ENCODE results near the gene SLC35C1. TPM values are rescaled to one million over a fixed set of nuclear protein-coding genes. Genes with fewer than 3 reads are reported as not detected.
"Not testable (repeated sequence)": the region's sequence is repeated elsewhere in the genome, so short reads cannot be mapped to it uniquely, and the experiment has no call there.

Gene SLC35C1
- total RNA-seq, 1 experiment from 2014 or later: 9.5 TPM

DNA sequence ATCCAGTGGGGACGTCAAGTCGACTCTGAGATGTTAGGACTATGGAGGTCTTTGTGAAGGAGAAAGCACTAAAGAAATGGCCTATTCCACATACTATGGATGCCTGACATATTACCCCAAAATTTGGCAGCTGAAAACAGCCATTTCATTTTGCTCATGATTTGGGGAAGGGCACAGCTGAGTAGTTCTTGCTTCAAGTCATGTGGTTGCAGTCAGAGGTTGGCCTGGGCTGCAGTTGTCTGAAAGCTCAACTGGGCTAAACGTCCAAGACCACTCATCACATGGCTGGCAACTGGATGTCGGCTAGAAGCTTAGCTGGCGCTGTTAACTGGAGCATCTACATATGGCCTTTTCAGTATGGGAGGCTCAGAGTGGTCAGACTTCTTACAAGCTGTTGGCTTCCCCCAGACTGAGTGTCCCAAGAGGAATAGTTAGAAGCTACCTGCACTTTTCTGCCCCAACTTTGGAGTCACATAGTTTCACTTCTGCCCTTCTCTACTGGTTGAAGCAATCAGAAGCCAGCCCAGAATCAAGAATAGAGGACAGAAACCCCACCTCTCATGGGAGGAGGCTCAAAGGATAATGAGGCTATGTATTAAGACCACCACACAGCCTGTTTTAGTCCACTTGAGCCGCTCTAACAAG, 14.1 kb downstream of the SLC35C1 start:
- Histone ChIP-seq H3K27ac (ENCODE audit: low read length) (no peak overlapping the region), H2AFZ (ENCODE audit: low read length) (no peak overlapping the region), H3K4me3 (ENCODE audit: low read length) (no peak overlapping the region), H3K79me2 (ENCODE audit: low read length) (no peaks in the 10 kb centered on the region), H3K9me3 (ENCODE audit: low read length) (no peaks in the 10 kb centered on the region), H3K36me3 (ENCODE audit: low read depth, low read length) (no peaks in the 10 kb centered on the region), H3K9me2 (replicated peaks; ENCODE audit: low read length) (no peaks in the 10 kb centered on the region), H3K9ac (ENCODE audit: low read length) (no peak overlapping the region), H3K27me3 (ENCODE audit: low read length) (no peaks in the 10 kb centered on the region), H3K4me1 (ENCODE audit: insufficient read depth, low read length) (no peaks in the 10 kb centered on the region), H3F3A (ENCODE audit: low read length, unreplicated experiment) (no peaks in the 10 kb centered on the region), H3K4me2 (ENCODE audit: low read length) (no peak overlapping the region), H4K20me1 (ENCODE audit: low read length) (no peaks in the 10 kb centered on the region)
- CTCF ChIA-PET: no interaction called here
- TF ChIP-seq, protein P1, sequence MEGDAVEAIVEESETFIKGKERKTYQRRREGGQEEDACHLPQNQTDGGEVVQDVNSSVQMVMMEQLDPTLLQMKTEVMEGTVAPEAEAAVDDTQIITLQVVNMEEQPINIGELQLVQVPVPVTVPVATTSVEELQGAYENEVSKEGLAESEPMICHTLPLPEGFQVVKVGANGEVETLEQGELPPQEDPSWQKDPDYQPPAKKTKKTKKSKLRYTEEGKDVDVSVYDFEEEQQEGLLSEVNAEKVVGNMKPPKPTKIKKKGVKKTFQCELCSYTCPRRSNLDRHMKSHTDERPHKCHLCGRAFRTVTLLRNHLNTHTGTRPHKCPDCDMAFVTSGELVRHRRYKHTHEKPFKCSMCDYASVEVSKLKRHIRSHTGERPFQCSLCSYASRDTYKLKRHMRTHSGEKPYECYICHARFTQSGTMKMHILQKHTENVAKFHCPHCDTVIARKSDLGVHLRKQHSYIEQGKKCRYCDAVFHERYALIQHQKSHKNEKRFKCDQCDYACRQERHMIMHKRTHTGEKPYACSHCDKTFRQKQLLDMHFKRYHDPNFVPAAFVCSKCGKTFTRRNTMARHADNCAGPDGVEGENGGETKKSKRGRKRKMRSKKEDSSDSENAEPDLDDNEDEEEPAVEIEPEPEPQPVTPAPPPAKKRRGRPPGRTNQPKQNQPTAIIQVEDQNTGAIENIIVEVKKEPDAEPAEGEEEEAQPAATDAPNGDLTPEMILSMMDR (conservative IDR thresholded peaks at IDR 0.05; ENCODE audit: low read depth, low read length): no peak
- TF ChIP-seq EZH2phosphoT487 (IDR thresholded peaks at IDR 0.05; ENCODE audit: borderline replicate concordance, low read length) (no peak), EZH2 (IDR thresholded peaks at IDR 0.05; ENCODE audit: low read length, unreplicated experiment) (no peak)
- DNase-seq (no peak), ATAC-seq (no peak)
- intact Hi-C loops (cut with micrococcal nuclease): no loop called here
- POLR2A ChIA-PET (ENCODE audit: unreplicated experiment): no interaction called here
- no TSS peak for BruUV-seq (replicated peaks)

DNA sequence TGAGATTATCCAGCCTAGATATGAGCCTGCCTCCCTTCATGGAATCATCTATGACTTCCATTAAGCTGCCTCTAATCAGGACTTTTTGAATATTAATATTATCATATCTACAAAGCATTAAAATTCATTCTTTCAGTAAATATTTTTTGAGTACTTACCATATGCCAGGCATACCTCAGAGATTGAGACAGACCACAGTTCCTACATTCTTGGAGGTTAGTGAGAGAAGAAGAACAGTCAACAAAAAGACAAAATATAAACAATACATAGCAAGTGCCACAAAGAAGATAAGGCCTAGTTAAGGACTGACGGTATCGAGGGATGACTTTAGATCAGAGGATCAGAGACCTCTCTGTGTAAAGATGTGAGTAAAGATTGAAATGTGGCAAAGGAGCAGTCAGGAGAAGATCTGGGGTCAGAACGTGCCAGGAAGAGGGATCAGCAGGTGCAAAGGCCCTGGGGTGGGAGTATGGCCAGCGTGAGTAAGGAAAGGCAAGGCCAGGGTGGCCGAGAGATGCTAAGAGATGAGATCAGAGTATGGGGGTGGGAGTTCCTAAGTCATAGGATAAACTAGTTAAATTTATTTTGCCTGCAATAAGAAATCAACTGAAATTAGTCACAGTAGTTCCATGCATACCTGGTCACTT, 15.4 kb downstream of the SLC35C1 start:
- Histone ChIP-seq H3K27ac (ENCODE audit: low read length) (no peak overlapping the region), H4K20me1 (ENCODE audit: low read length) (no peaks in the 10 kb centered on the region), H3F3A (ENCODE audit: low read length, unreplicated experiment) (no peaks in the 10 kb centered on the region), H3K9ac (ENCODE audit: low read length) (no peak overlapping the region), H3K9me2 (replicated peaks; ENCODE audit: low read length) (no peaks in the 10 kb centered on the region), H3K4me2 (ENCODE audit: low read length) (no peak overlapping the region), H3K27me3 (ENCODE audit: low read length) (no peaks in the 10 kb centered on the region), H3K79me2 (ENCODE audit: low read length) (no peaks in the 10 kb centered on the region), H3K9me3 (ENCODE audit: low read length) (no peaks in the 10 kb centered on the region), H3K4me3 (ENCODE audit: low read length) (no peak overlapping the region), H2AFZ (ENCODE audit: low read length) (no peak overlapping the region), H3K4me1 (ENCODE audit: insufficient read depth, low read length) (no peaks in the 10 kb centered on the region), H3K36me3 (ENCODE audit: low read depth, low read length) (no peaks in the 10 kb centered on the region)
- ChIA-PET CTCF (no interaction called here), POLR2A (ENCODE audit: unreplicated experiment) (no interaction called here)
- ATAC-seq (no peak), DNase-seq (no peak)
- BruUV-seq (replicated peaks): no TSS peak
- intact Hi-C loops (cut with micrococcal nuclease): no loop called here
- TF ChIP-seq, protein P1 (conservative IDR thresholded peaks at IDR 0.05; ENCODE audit: low read depth, low read length): no peak
- TF ChIP-seq EZH2phosphoT487 (IDR thresholded peaks at IDR 0.05; ENCODE audit: borderline replicate concordance, low read length): no peak
- no peak for TF ChIP-seq EZH2 (IDR thresholded peaks at IDR 0.05; ENCODE audit: low read length, unreplicated experiment)

DNA sequence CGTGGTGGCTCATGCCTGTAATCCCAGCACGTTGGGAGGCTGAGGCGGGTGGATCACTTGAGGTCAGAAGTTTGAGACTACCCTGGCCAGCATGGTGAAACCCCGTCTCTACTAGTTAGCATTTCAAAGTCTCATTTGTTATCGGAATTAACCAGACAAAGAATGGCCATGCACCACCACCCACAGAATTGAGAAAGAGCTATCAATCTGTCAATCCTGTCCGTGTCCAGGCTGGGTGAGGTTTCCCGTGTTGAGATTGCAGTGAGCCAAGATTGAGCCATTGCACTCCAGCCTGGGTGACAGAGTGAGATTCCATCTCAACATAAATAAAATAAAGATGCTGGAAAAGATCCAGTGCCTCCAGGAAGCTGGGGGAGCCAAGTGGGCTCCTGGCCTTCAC, 21.5 kb downstream of the SLC35C1 start:
- H3K9me3 ChIP-seq (ENCODE audit: low read length); H4K20me1 ChIP-seq (ENCODE audit: low read length); H3K9ac ChIP-seq (ENCODE audit: low read length); BruUV-seq (replicated peaks); H3K4me3 ChIP-seq (ENCODE audit: low read length); H3K27ac ChIP-seq (ENCODE audit: low read length); H3K79me2 ChIP-seq (ENCODE audit: low read length); H3F3A ChIP-seq (ENCODE audit: low read length, unreplicated experiment); intact Hi-C loops (cut with micrococcal nuclease); H3K4me2 ChIP-seq (ENCODE audit: low read length); POLR2A ChIA-PET (ENCODE audit: unreplicated experiment); DNase-seq; H3K36me3 ChIP-seq (ENCODE audit: low read depth, low read length); H3K9me2 ChIP-seq (replicated peaks; ENCODE audit: low read length); CTCF ChIA-PET; ATAC-seq; H2AFZ ChIP-seq (ENCODE audit: low read length); H3K4me1 ChIP-seq (ENCODE audit: insufficient read depth, low read length): not testable (repeated sequence)
- H3K27me3 ChIP-seq (ENCODE audit: low read length): peaks cover 33% of the 10 kb centered on the region; the same call in 1 of the 2 replicates
